ENCODE measurements around the gene ITIH3. TPM values are rescaled to one million over a fixed set of nuclear protein-coding genes. Genes with fewer than 3 reads are reported as not detected.

The ITIH3 gene
- total RNA-seq, 1 donor from 2014 or later = 2.1 TPM

GRCh38 chr3:52787246-52787645 is 7.3 kb upstream of the ITIH3 start:
- H3K4me3 ChIP-seq (ENCODE audit: low read length in 3 of 3) = no peak overlapping the region

GRCh38 chr3:52787672-52788625 is 6.6 kb upstream of the ITIH3 start:
- Histone ChIP-seq H3K36me3 (ENCODE audit: control insufficient read depth in 3 of 3, insufficient read depth in 3 of 3, low read length in 3 of 3) (no peaks in the 10 kb centered on the region), H3K9ac (ENCODE audit: low read depth in 1 of 3, low read length in 3 of 3) (no peak overlapping the region), H3K27ac (ENCODE audit: low read depth, low read length) (no peak overlapping the region), H3K27me3 (ENCODE audit: control insufficient read depth in 3 of 3, insufficient read depth in 3 of 3, low read length in 3 of 3) (peaks cover 0 to 12% (median 5%) of the 10 kb centered on the region in 3 donors), H3K4me3 (ENCODE audit: low read length in 3 of 3) (no peak overlapping the region), H3K9me3 (ENCODE audit: control insufficient read depth in 3 of 3, low read length in 3 of 3) (no peaks in the 10 kb centered on the region), H3K4me1 (ENCODE audit: control insufficient read depth in 3 of 3, insufficient read depth in 3 of 3, low read length in 3 of 3) (peaks cover 0 to 4% (median 0%) of the 10 kb centered on the region in 3 donors)

More at GRCh38 chr3:52787246-52787645, 7.3 kb upstream of the ITIH3 start:
- peaks cover 0 to 4% (median 0%) of the 10 kb centered on the region in 3 donors for H3K4me1 ChIP-seq (ENCODE audit: control insufficient read depth in 3 of 3, insufficient read depth in 3 of 3, low read length in 3 of 3)
- H3K9ac ChIP-seq (ENCODE audit: low read depth in 1 of 3, low read length in 3 of 3) = no peak overlapping the region
- peaks cover under 1 to 14% (median 4%) of the 10 kb centered on the region in 3 donors for H3K27me3 ChIP-seq (ENCODE audit: control insufficient read depth in 3 of 3, insufficient read depth in 3 of 3, low read length in 3 of 3)
- no peak overlapping the region for H3K27ac ChIP-seq (ENCODE audit: low read depth, low read length)
- H3K36me3 ChIP-seq (ENCODE audit: control insufficient read depth in 3 of 3, insufficient read depth in 3 of 3, low read length in 3 of 3) = no peaks in the 10 kb centered on the region
- H3K9me3 ChIP-seq (ENCODE audit: control insufficient read depth in 3 of 3, low read length in 3 of 3) = no peaks in the 10 kb centered on the region

GRCh38 chr3:52788890-52789745 is 5.5 kb upstream of the ITIH3 start:
- no peaks in the 10 kb centered on the region for H3K9me3 ChIP-seq (ENCODE audit: control insufficient read depth in 3 of 3, low read length in 3 of 3)
- no peak overlapping the region for H3K27ac ChIP-seq (ENCODE audit: low read depth, low read length)
- H3K4me3 ChIP-seq (ENCODE audit: low read length in 3 of 3) = no peak overlapping the region
- no peaks in the 10 kb centered on the region for H3K36me3 ChIP-seq (ENCODE audit: control insufficient read depth in 3 of 3, insufficient read depth in 3 of 3, low read length in 3 of 3)
- H3K4me1 ChIP-seq (ENCODE audit: control insufficient read depth in 3 of 3, insufficient read depth in 3 of 3, low read length in 3 of 3) = peaks cover 0 to 8% (median 0%) of the 10 kb centered on the region in 3 donors
- H3K9ac ChIP-seq (ENCODE audit: low read depth in 1 of 3, low read length in 3 of 3) = no peak overlapping the region
- peaks cover 0 to 15% (median 5%) of the 10 kb centered on the region in 3 donors for H3K27me3 ChIP-seq (ENCODE audit: control insufficient read depth in 3 of 3, insufficient read depth in 3 of 3, low read length in 3 of 3)

GRCh38 chr3:52789746-52790040 is 4.9 kb upstream of the ITIH3 start:
- Histone ChIP-seq H3K4me3 (ENCODE audit: low read length in 3 of 3) (no peak overlapping the region), H3K9me3 (ENCODE audit: control insufficient read depth in 3 of 3, low read length in 3 of 3) (no peaks in the 10 kb centered on the region), H3K36me3 (ENCODE audit: control insufficient read depth in 3 of 3, insufficient read depth in 3 of 3, low read length in 3 of 3) (no peaks in the 10 kb centered on the region), H3K4me1 (ENCODE audit: control insufficient read depth in 3 of 3, insufficient read depth in 3 of 3, low read length in 3 of 3) (peaks cover 0 to 9% (median 0%) of the 10 kb centered on the region in 3 donors), H3K9ac (ENCODE audit: low read depth in 1 of 3, low read length in 3 of 3) (no peak overlapping the region), H3K27me3 (ENCODE audit: control insufficient read depth in 3 of 3, insufficient read depth in 3 of 3, low read length in 3 of 3) (peaks cover 0 to 15% (median 5%) of the 10 kb centered on the region in 3 donors), H3K27ac (ENCODE audit: low read depth, low read length) (no peak overlapping the region)

- Histone ChIP-seq H3K27ac (ENCODE audit: low read depth, low read length) (no peak overlapping the region), H3K4me1 (ENCODE audit: control insufficient read depth in 3 of 3, insufficient read depth in 3 of 3, low read length in 3 of 3) (peaks cover 0 to 9% (median 0%) of the 10 kb centered on the region in 3 donors), H3K27me3 (ENCODE audit: control insufficient read depth in 3 of 3, insufficient read depth in 3 of 3, low read length in 3 of 3) (peaks cover 0 to 15% (median 5%) of the 10 kb centered on the region in 3 donors), H3K9ac (ENCODE audit: low read depth in 1 of 3, low read length in 3 of 3) (no peak overlapping the region), H3K36me3 (ENCODE audit: control insufficient read depth in 3 of 3, insufficient read depth in 3 of 3, low read length in 3 of 3) (no peaks in the 10 kb centered on the region), H3K9me3 (ENCODE audit: control insufficient read depth in 3 of 3, low read length in 3 of 3) (no peaks in the 10 kb centered on the region), H3K4me3 (ENCODE audit: low read length in 3 of 3) (no peak overlapping the region)
Observed at GRCh38 chr3:52790337-52790736, 4.3 kb upstream of the ITIH3 start.

GRCh38 chr3:52790741-52791140 is 3.9 kb upstream of the ITIH3 start:
- no peak overlapping the region for H3K4me3 ChIP-seq (ENCODE audit: low read length in 3 of 3)

GRCh38 chr3:52791366-52791765 is 3.2 kb upstream of the ITIH3 start:
- H3K9me3 ChIP-seq (ENCODE audit: control insufficient read depth in 3 of 3, low read length in 3 of 3) = no peaks in the 10 kb centered on the region
- H3K36me3 ChIP-seq (ENCODE audit: control insufficient read depth in 3 of 3, insufficient read depth in 3 of 3, low read length in 3 of 3) = no peaks in the 10 kb centered on the region
- H3K27ac ChIP-seq (ENCODE audit: low read depth, low read length) = no peak overlapping the region
- no peak overlapping the region for H3K4me3 ChIP-seq (ENCODE audit: low read length in 3 of 3)
- peaks cover 0 to 15% (median 5%) of the 10 kb centered on the region in 3 donors for H3K27me3 ChIP-seq (ENCODE audit: control insufficient read depth in 3 of 3, insufficient read depth in 3 of 3, low read length in 3 of 3)
- no peak overlapping the region for H3K9ac ChIP-seq (ENCODE audit: low read depth in 1 of 3, low read length in 3 of 3)
- H3K4me1 ChIP-seq (ENCODE audit: control insufficient read depth in 3 of 3, insufficient read depth in 3 of 3, low read length in 3 of 3) = peaks cover 0 to 9% (median 0%) of the 10 kb centered on the region in 3 donors

More at GRCh38 chr3:52790741-52791140, 3.9 kb upstream of the ITIH3 start:
- no peaks in the 10 kb centered on the region for H3K36me3 ChIP-seq (ENCODE audit: control insufficient read depth in 3 of 3, insufficient read depth in 3 of 3, low read length in 3 of 3)
- no peak overlapping the region for H3K9ac ChIP-seq (ENCODE audit: low read depth in 1 of 3, low read length in 3 of 3)
- H3K4me1 ChIP-seq (ENCODE audit: control insufficient read depth in 3 of 3, insufficient read depth in 3 of 3, low read length in 3 of 3) = peaks cover 0 to 9% (median 0%) of the 10 kb centered on the region in 3 donors
- no peaks in the 10 kb centered on the region for H3K9me3 ChIP-seq (ENCODE audit: control insufficient read depth in 3 of 3, low read length in 3 of 3)
- peaks cover 0 to 15% (median 5%) of the 10 kb centered on the region in 3 donors for H3K27me3 ChIP-seq (ENCODE audit: control insufficient read depth in 3 of 3, insufficient read depth in 3 of 3, low read length in 3 of 3)
- no peak overlapping the region for H3K27ac ChIP-seq (ENCODE audit: low read depth, low read length)

- Histone ChIP-seq H3K4me3 (ENCODE audit: low read length in 3 of 3) (no peak overlapping the region), H3K36me3 (ENCODE audit: control insufficient read depth in 3 of 3, insufficient read depth in 3 of 3, low read length in 3 of 3) (no peaks in the 10 kb centered on the region), H3K9ac (ENCODE audit: low read depth in 1 of 3, low read length in 3 of 3) (no peak overlapping the region), H3K9me3 (ENCODE audit: control insufficient read depth in 3 of 3, low read length in 3 of 3) (no peaks in the 10 kb centered on the region), H3K27me3 (ENCODE audit: control insufficient read depth in 3 of 3, insufficient read depth in 3 of 3, low read length in 3 of 3) (peaks cover 0 to 15% (median 5%) of the 10 kb centered on the region in 3 donors), H3K4me1 (ENCODE audit: control insufficient read depth in 3 of 3, insufficient read depth in 3 of 3, low read length in 3 of 3) (peaks cover 0 to 9% (median 0%) of the 10 kb centered on the region in 3 donors), H3K27ac (ENCODE audit: low read depth, low read length) (no peak overlapping the region)
Observed at GRCh38 chr3:52791928-52792327, 2.7 kb upstream of the ITIH3 start.

- Histone ChIP-seq H3K4me1 (ENCODE audit: control insufficient read depth in 3 of 3, insufficient read depth in 3 of 3, low read length in 3 of 3) (peaks cover 0 to 9% (median 0%) of the 10 kb centered on the region in 3 donors), H3K9me3 (ENCODE audit: control insufficient read depth in 3 of 3, low read length in 3 of 3) (no peaks in the 10 kb centered on the region), H3K36me3 (ENCODE audit: control insufficient read depth in 3 of 3, insufficient read depth in 3 of 3, low read length in 3 of 3) (no peaks in the 10 kb centered on the region), H3K9ac (ENCODE audit: low read depth in 1 of 3, low read length in 3 of 3) (no peak overlapping the region), H3K27me3 (ENCODE audit: control insufficient read depth in 3 of 3, insufficient read depth in 3 of 3, low read length in 3 of 3) (peaks cover 0 to 15% (median 5%) of the 10 kb centered on the region in 3 donors), H3K4me3 (ENCODE audit: low read length in 3 of 3) (no peak overlapping the region), H3K27ac (ENCODE audit: low read depth, low read length) (no peak overlapping the region)
Observed at GRCh38 chr3:52792413-52792812, 2.2 kb upstream of the ITIH3 start.

All from skeletal muscle tissue (tissue), 4 donors.